Measurements from ENCODE around the gene VSTM2L.
"Not testable (repeated sequence)": the region's sequence is repeated elsewhere in the genome, so short reads cannot be mapped to it uniquely, and the experiment has no call there.

The VSTM2L gene

DNA sequence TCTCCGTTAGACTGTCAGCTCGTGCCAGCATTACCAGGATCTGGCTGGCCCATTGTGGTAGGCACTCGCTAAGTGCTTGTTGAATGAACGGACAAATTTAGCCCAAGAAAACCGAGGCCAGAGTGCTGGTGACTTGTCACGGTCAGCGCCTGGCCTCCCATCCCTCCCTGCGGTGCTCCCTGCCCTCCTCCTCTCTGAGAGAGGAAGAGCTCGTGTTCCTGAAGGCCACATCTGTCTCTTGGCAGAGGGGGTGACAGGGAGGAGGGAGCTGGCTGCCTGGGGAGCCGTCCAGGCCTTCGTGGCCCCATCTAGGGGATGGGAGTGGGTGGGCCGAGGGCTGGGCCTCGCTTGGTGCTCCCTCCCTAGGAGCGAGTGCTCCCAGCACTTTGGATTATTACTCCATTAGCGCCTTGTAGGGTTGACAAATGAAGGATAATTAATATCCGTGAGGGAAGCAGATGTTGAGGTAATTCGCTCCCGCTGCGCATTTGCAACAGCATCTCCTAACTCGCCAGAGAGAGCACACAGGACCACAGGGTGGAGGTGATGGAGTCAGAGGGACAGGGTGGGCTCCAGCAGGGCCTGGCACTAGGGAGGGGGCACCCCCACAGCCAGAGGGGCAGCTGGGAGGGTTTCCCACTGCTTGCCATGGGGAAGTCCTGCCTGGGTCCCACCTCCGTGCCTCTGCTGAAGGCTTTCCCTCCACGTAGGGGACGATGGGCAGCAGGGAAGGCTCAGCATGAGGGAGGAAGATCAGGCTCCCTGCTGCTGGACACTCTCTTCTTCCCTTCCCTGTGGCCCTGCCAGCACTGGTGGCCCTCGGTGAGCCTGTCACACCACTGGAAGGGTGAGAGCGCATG lies 37.0 kb downstream of the VSTM2L start:
- DNase-seq: no peak

DNA sequence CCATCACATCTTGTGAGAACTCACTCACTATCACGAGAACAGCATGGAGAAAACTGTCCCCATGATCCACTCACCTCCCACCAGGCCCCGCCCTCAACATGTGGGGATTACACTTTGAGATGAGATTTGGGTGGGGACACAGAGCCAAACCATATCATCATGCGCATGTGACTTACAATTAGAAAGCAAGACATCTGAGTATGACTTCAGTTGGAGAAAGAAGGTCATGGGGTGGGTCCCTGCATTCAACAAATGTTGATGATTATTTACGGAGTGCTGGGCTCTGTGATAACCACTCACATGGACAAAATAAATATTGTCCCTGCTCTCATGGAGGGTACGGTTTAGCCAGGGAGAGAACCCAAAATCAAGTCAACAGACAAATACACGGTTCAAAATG lies 37.9 kb downstream of the VSTM2L start:
- no peak for DNase-seq

DNA sequence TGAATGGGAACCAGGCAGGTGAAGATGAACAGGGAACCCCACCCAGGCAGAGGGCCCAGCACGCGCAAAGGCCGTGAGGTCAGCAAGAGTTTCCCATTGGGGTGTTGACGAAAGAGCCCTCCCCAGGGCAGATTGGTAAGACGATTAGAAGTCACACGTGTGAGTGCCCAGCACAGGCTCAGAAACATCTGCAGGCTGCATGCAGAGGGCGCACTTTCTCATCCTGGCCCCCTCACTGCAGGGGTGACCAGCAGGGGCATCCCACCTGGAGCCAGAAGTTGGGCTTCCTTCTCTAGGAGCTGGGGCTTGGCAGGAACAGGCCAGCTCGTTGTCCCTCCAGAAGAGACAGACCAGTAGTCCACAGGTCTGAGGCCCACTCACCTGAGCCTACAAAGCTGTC lies 38.4 kb downstream of the VSTM2L start:
- DNase-seq: no peak

DNA sequence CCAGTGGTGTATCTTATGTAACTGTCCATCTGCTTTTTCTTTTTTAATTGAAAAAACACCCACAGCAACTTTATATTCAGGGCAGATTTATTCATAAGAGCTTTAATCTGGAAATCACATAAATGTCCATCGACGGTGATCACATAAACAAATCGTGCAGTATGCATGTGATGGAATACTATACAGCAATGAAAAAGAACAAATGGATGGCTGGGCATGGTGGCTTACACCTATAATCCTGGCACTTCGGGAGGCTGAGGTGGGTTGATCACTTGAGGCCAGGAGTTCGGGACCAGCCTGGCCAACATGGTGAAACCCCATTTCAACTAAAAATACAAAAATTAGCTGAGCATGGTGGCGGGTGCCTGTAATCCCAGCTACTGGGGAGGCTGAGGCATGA lies 39.1 kb downstream of the VSTM2L start:
- DNase-seq: no peak

DNA sequence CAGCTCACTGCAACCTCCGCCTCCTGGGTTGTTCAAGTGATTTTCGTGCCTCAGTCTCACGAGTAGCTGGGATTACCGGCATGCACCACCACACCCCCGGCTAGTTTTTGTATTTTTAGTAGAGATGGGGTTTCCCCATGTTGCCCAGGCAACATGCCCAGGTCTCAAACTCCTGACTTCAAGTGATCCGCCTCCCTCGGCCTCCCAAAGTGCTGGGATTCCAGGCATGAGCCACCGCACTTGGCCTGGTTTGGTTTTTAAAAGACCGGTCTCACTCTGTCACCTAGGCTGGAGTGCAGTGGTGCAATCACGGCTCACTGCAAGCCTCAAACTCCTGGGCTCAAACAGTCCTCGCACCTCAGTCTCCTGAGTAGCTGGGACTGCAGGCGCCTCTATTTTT lies 40.1 kb downstream of the VSTM2L start:
- DNase-seq: no peak

DNA sequence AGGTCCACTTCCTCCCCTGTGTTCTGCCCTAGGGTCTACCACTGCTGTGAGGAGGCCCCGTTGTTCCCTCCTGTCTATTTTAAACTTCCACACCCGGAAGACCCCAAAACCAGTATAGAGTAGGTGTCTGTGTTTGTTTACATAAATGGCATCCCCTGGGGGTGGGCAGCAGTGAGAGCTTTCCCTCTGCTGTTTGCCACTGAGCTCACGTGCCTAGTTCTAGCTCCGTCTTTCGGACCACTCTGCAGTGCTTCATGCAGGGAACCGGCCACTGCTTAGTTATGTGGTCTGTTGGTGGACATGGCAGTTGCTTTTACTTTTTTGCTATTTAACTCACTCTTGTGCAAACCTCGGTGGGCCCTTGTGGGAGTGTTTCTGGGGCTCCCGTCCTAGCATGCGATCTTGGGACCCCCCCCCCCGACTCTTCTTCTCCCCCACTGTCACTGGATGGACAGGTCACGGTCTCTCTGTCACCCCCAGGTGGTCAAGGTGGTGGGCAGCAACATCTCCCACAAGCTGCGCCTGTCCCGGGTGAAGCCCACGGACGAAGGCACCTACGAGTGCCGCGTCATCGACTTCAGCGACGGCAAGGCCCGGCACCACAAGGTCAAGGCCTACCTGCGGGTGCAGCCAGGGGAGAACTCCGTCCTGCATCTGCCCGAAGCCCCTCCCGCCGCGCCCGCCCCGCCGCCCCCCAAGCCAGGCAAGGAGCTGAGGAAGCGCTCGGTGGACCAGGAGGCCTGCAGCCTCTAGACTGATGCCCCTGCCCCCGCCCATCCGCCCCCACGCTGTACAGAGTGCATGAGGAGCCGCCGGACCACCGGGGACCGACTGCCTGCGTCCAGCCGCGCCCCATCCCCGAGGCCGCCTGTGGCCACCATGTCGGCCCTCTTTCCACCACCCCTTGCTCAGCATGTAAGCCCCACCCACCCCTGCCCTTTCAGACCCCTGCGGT lies 40.9 kb downstream of the VSTM2L start:
- no peak for DNase-seq

DNA sequence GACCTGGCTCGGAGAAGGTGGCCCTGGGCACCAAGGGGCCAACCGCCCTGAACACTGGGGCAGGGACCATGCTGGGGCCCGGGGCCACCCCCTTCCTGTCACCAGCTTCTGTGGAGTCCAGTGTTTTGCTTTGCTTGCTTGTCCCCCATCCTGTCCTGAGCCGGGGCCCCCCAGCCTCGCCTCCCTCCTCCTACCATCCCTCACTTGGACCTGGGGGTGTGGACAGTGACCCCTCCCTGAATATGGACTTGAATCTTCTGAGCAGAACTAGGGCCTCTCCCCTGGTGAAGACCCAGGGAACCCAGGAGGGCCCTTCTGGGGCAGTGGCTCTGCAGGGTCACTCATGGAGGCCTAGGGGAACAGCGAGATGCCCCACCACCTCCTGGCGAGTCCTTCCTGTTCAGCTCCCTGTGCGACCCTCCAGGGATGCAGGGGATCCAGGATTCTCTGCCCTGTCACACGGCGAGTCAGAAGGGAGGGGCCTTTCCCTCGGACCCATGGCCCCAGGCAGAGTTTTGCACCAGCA lies 41.6 kb downstream of the VSTM2L start:
- DNase-seq: no peak

DNA sequence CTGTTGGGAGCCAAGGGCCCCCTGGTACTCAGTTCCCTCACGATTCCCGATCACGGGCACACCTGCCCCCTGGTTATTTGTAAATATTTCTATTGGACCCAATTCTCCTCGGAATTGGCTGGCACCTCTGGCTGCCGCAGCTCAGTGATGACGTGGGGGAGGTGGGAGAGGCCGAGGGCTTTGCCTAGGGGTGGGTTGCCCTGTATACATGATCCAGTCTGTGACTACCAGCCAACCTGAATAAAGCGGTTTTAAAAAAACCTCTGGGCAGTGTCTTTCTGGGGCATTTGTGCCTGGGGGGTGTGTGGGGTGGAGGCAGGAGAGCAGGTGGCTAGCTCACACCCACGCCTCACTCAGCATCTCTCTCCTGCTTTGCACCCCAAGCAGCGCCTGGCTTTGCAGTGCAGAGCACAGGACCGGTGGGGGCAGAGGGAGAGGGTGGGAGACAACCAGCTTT lies 42.2 kb downstream of the VSTM2L start:
- no peak for DNase-seq

DNA sequence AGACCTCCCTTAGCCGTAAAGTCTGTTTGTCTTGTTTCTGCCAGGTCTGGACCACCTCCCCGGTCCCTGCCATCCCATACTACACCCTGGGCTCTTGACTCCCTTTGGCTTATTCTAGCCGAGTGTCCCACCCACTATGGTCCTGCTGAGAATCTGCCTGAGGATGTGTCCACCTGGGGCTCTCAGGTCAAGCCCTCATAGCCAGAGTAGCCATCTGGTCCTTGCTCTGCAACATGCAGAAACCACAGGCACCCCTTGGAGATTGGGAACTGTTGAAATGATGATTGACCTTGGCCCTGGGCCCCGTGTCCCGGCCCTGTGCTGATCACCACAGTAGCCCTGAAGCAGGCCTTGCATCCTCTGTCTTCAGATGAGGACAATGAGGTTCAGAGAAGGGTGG lies 44.0 kb downstream of the VSTM2L start:
- DNase-seq: no peak

DNA sequence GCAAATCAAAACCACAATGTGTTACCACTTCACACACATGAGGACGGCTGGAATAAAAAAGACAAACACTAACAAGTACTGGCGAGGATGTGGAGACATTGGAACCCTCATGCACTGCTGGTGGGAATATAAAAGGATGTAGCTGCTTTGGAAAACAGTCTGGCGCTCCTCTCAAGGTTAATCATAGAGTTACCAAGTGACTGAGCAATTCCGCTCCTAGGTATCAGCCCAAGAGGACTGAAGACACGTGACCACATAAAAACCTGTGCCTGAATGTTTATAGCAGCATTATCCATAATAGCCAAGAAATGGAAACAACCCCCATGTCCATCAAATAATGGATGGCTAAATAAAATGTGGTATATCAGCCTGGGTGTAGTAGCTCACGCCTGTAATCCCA lies 45.0 kb downstream of the VSTM2L start:
- DNase-seq: no peak

DNA sequence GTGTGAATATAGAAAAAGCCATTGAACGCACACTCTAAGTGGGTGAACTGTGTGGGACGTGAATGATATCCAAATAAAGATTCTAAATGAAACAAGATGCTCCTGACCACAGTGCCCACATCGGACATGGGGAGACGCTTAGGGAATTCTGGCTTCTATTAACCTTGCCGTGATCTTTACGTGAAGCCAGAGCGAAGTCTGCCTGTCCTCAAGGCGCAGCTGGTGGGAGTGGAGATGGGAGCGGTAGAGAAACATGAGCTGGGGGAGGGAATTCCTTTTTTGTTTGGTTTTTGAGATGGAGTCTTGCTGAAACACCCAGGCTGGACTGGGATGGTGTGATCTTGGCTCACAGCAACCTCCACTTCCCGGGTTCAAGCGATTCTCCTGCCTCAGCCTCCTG lies 46.0 kb downstream of the VSTM2L start:
- DNase-seq: no peak

DNA sequence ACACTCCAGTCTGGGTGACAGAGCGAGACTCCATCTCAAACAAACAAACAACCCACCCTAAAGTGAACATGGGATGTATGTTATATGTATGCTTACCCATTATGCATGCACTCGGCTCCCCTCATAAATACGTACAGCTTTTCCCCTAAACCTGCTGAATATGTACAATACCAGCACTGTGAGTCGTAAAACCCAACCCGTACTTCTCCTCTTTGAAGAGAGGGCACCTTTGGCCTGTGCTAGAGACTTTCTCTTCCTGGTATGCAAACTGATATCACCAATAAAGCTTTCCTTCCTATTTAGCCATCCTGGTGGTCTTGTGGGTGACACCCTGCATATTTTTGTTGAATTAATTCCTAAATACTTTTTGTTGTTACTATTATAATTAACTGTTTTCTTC lies 51.3 kb downstream of the VSTM2L start:
- no peak for DNase-seq

DNA sequence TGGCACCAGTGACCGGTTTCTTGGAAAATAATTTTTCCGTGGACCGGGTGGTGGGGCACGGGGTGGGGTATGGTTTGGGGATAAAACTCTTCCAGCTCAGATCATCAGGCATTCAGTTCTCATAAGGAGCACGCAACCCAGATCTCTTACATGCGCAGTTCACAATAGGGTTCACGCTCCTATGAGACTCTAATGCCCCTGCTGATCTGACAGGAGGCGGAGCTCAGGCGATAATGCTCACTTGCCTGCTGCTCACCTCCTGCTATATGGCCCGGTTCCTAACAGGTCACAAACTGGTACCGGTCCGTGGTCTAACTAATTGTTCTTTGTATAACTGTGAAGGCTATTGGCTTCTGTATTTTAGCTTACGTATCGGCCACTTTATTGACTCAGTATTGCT lies 51.7 kb downstream of the VSTM2L start:
- DNase-seq: no peak

DNA sequence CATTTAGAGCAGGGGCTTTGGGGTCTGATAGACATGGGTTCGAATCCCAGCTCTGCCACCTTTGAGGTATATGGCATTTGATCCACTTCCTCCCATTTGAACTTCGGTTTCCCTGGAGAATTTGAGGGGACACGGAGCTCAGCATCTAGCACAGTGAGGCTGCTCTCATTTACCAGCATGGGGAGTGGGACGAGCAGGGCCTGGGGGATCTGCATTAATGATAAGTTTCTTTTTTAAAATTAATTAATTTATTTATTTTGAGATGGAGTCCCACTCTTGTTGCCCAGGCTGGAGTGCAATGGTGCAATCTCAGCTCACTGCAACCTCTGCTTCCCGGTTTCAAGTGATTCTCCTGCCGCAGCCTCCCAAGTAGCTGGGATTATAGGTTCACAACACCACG lies 52.6 kb downstream of the VSTM2L start:
- DNase-seq: no peak

DNA sequence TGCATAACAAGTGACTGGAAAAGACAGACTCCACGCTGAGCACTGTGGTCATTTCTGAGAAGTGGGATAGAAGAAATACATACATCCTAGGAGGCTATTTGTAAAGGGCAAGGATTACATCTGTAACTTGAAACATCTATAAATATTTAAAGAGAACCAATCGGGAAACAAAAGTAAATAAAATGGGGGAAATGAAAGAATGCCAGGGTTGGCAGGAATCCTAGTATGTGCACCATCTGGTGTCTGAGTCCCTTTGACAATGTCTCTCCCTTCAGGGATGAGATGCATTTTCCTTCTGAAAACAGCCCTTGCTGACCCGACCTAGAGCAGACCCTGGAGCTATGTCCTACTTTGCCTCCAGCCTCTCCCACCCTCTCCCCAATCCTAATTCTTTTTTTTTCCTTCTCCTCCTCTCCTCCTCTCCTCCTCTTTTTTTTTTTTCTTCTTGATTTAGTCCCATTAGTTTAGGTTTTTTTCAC lies 53.2 kb downstream of the VSTM2L start:
- no peak for DNase-seq

DNA sequence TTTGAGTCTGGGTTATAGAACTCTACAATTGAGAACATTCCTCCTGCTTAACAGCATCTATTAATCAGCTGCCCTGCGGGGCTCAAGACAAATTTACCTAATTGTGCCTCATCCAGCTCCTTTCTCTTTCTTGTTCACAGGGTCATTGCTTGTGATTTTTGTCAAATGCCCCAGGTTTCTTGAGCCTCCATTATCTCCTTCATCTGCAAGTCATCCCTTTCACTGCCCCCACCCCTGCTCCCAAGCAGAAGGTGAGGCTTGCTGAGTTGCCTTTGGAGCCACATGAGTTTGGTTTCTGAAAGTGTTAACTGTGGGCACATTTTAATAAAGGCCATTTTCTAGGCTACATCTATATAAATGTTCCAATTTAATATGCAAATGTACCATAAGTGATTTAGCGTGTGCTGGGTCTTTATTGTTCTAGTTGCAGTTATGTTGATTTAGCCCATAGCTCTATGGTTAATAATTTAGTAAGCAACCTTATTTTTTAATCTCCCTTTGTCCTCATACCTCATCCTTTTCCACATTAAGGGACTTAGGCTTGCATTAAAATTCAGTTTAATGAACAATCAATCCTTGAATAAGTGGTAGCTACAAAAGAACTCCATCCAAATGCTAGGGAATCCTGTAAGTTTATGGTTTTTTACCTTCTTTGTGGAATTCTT lies 56.1 kb downstream of the VSTM2L start:
- DNase-seq: no peak

DNA sequence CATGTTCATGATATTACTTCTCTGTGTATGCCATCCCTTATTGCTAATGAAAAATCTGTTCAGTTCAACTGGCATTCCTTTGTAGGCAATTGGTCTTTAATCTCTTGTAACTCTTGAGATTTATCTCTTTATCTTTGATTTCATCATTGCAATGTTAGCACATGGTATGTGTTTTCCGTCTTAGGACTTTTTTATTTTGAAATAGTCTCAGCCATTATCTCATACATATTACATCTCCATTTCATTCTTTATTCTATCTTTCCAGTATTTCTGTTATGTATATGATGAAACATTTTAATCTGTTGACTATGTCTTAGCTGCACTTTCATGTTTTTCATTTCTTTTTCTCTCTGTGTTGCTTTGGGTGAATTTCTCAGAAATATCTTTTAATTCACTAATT lies 58.1 kb downstream of the VSTM2L start:
- no peak for DNase-seq

DNA sequence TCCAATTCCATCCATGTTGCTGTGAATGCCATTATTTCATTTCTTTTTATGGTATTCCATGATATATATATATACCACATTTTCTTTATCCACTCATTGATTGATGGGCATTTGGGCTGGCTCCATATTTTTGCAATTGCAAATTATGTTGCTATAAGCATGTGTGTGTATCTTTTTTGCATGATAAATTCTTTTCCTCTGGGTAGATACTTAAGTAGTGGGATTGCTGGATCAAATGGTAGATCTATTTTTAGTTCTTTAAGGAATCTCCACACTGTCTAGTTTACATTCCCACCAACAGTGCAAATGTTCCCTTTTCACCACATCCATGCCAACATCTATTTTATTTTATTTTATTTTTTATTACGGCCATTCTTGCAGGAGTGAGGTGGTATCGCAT lies 60.6 kb downstream of the VSTM2L start:
- DNase-seq: not testable (repeated sequence)

DNA sequence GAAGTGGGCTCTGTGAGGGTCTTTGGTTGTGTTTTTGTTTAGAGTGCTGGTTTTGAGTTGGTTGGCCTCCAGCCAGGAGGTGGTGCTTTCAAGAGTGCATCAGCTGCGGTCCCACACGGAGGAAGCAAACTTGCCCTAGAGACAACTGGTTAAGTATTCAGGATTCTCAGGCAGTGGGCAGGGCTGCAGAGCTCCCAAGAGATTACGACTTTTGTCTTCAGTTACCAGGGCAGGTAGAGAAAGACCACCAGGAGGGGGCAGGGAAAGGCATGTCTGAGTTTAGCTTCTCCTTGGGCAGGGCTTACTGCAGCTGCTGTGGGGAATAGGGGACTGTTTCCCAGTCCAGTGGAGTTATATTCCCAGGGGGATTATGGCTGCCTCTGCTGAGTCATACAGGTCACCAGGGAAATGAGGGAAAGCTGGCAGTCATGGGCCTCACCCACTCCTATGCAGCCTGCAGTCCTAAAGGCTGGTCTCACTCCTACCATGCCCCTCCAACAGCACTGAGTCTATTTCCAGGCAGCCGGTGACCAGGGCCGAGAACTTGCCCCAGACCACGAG lies 66.0 kb downstream of the VSTM2L start:
- DNase-seq: no peak

DNA sequence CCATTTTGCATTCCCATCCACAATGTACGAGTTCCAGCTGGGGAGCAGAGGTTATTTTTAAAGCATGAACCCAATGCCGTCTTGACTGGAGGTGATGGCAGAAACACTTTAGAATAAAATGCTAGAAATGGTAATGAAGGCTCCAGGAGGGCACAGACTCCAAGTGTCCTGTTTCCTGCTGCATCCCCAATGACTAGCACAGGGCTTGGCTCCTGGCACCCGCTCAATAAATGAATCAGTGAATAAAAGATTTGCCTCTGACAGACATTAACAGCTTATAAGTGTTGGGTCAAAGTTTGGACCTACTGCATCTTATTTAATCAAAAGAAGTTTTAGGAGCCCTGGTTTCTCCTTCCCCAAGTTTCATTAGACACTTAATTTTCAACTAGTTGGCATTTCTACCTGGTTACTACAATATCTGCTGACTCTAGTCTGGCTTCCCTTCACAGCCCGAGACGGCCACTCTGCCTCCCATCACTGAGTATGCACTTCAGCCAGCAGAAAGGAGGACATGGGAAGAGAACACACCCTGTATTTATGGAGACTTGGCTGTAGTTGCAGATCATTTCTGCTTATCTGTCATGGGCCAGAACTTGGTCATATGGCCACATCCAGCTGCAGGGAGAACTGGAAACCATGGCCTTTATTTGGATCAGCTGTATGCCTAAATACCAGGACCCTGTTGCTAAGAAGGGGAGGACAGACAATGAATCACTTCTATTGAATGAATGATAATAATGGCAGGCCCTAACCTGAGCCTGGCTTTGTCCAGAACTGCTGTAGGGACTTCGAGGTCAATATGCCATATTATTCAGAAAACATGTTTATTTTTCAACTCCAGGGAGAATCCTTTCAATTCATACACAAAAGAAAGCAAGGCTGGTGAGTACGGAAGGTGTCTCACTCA lies 67.3 kb downstream of the VSTM2L start:
- no peak for DNase-seq

DNA sequence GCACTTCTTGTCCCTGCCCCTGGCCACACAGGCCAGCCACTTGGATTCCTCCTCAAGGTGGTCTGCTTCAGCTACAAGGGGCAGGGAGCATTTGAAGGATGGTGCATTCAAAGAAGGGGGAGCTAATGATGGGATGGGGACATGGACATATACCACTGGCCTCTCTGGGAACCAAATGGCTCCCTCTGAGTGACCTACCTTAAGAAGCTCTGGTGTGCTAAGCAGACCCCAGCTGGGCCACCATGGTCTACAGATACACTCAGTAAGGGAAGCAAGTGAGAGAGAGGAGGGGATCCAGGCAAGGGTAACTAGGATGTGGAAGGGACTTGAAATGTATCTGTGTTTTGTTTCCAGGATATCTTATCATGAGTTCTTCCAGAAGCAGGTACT lies 67.9 kb downstream of the VSTM2L start:
- no peak for DNase-seq

Measured in Kasumi-1 (cell line).